ENCODE data around the gene LPCAT1. TPM values are rescaled to one million over a fixed set of nuclear protein-coding genes. Genes with fewer than 3 reads are reported as not detected.

The LPCAT1 gene
- total and polyA plus RNA-seq, 10 of the 15 experiments (the other 5 are each of a cell fraction or from before 2014, with no cell fraction given): 2.3 to 109 (median 72.7) TPM

DNA sequence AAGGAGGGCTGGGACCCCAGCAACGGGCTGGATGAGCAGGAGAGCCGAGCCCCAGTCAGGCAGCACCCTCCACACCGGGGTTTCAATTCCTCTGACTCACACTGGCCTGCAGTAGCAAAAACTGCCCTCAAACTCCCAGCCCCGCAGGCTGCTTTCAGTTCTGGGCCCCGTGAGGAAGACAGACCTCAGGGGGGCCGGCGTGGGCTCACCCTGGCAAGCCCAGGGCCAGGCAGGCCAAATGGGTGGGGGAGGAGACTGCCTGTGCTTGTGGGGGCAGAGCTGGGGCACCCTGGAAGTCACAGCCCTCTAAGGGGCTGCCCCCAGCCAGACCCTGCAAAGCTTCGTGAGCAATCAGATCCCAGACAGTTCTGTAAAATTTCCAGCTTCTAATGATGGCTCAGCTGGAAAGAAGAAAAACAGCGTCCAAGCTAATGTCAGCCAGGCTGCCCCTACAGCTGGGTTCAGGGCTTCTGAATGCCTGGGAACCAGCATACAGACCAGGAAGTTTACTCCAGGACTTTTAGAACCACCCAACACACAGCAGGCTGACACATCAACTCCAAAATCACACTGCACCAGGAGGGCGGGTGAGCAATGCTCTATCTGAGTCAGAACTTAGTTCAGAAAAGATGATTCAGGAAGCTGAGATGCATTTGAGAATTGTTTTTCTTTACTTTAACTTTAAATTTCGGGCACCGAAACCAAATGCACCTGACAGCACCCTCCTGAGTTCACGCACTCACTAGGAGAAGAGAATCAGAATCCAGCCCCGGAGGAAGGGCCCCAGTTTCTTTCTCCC, 34.7 kb downstream of the LPCAT1 start (continued):
- TF ChIP-seq BHLHE40 (IDR thresholded peaks at IDR 0.05; ENCODE audit: borderline replicate concordance in 1 of 2, low read depth in 2 of 2, low read length in 1 of 2) (peak; percentile 40 to 79), SKIL (IDR thresholded peaks at IDR 0.05; ENCODE audit: low read depth, poor library complexity, severe bottlenecking) (peak; percentile 54), CBX3 (IDR thresholded peaks at IDR 0.05; ENCODE audit: borderline replicate concordance, low read depth) (no peak), POLR2AphosphoS2 (IDR thresholded peaks at IDR 0.05; ENCODE audit: low read depth, low read length) (no peak; the same call in 1 of the 2 replicates), ZSCAN29 (IDR thresholded peaks at IDR 0.05) (no peak), YBX1 (IDR thresholded peaks at IDR 0.05) (no peak), CEBPB (IDR thresholded peaks at IDR 0.05; ENCODE audit: borderline replicate concordance in 1 of 2, low read depth in 2 of 2, low read length in 2 of 2) (no peak), IRF4 (IDR thresholded peaks at IDR 0.05; ENCODE audit: low read depth, low read length) (peak; percentile 66), NRF1 (conservative IDR thresholded peaks at IDR 0.05; ENCODE audit: low read depth, low read length) (no peak), HDAC6 (IDR thresholded peaks at IDR 0.05; ENCODE audit: unreplicated experiment) (no peak), HDAC2 (IDR thresholded peaks at IDR 0.05) (no peak), RB1 (IDR thresholded peaks at IDR 0.05; ENCODE audit: borderline replicate concordance) (no peak)
- TF ChIP-seq, protein P1, sequence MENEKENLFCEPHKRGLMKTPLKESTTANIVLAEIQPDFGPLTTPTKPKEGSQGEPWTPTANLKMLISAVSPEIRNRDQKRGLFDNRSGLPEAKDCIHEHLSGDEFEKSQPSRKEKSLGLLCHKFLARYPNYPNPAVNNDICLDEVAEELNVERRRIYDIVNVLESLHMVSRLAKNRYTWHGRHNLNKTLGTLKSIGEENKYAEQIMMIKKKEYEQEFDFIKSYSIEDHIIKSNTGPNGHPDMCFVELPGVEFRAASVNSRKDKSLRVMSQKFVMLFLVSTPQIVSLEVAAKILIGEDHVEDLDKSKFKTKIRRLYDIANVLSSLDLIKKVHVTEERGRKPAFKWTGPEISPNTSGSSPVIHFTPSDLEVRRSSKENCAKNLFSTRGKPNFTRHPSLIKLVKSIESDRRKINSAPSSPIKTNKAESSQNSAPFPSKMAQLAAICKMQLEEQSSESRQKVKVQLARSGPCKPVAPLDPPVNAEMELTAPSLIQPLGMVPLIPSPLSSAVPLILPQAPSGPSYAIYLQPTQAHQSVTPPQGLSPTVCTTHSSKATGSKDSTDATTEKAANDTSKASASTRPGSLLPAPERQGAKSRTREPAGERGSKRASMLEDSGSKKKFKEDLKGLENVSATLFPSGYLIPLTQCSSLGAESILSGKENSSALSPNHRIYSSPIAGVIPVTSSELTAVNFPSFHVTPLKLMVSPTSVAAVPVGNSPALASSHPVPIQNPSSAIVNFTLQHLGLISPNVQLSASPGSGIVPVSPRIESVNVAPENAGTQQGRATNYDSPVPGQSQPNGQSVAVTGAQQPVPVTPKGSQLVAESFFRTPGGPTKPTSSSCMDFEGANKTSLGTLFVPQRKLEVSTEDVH (IDR thresholded peaks at IDR 0.05; ENCODE audit: low read depth, partially characterized antibody): no peak
- TF ChIP-seq, protein P2, sequence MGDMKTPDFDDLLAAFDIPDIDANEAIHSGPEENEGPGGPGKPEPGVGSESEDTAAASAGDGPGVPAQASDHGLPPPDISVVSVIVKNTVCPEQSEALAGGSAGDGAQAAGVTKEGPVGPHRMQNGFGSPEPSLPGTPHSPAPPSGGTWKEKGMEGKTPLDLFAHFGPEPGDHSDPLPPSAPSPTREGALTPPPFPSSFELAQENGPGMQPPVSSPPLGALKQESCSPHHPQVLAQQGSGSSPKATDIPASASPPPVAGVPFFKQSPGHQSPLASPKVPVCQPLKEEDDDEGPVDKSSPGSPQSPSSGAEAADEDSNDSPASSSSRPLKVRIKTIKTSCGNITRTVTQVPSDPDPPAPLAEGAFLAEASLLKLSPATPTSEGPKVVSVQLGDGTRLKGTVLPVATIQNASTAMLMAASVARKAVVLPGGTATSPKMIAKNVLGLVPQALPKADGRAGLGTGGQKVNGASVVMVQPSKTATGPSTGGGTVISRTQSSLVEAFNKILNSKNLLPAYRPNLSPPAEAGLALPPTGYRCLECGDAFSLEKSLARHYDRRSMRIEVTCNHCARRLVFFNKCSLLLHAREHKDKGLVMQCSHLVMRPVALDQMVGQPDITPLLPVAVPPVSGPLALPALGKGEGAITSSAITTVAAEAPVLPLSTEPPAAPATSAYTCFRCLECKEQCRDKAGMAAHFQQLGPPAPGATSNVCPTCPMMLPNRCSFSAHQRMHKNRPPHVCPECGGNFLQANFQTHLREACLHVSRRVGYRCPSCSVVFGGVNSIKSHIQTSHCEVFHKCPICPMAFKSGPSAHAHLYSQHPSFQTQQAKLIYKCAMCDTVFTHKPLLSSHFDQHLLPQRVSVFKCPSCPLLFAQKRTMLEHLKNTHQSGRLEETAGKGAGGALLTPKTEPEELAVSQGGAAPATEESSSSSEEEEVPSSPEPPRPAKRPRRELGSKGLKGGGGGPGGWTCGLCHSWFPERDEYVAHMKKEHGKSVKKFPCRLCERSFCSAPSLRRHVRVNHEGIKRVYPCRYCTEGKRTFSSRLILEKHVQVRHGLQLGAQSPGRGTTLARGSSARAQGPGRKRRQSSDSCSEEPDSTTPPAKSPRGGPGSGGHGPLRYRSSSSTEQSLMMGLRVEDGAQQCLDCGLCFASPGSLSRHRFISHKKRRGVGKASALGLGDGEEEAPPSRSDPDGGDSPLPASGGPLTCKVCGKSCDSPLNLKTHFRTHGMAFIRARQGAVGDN (IDR thresholded peaks at IDR 0.05): peak; percentile 84
- TF ChIP-seq, protein P3, sequence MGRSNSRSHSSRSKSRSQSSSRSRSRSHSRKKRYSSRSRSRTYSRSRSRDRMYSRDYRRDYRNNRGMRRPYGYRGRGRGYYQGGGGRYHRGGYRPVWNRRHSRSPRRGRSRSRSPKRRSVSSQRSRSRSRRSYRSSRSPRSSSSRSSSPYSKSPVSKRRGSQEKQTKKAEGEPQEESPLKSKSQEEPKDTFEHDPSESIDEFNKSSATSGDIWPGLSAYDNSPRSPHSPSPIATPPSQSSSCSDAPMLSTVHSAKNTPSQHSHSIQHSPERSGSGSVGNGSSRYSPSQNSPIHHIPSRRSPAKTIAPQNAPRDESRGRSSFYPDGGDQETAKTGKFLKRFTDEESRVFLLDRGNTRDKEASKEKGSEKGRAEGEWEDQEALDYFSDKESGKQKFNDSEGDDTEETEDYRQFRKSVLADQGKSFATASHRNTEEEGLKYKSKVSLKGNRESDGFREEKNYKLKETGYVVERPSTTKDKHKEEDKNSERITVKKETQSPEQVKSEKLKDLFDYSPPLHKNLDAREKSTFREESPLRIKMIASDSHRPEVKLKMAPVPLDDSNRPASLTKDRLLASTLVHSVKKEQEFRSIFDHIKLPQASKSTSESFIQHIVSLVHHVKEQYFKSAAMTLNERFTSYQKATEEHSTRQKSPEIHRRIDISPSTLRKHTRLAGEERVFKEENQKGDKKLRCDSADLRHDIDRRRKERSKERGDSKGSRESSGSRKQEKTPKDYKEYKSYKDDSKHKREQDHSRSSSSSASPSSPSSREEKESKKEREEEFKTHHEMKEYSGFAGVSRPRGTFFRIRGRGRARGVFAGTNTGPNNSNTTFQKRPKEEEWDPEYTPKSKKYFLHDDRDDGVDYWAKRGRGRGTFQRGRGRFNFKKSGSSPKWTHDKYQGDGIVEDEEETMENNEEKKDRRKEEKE (IDR thresholded peaks at IDR 0.05): no peak
